Thymus (tissue), 11 donors: ENCODE measurements around the gene PRKCH. TPM values are rescaled to one million over a fixed set of nuclear protein-coding genes. Genes with fewer than 3 reads are reported as not detected.

Experiments
- DNase-seq, 9 donors: peaks; one replicate each; pipeline ENCODE4 v3.0.0-alpha.2; 2013; ENCODE audit warnings: low spot score in 9 of 9, low read depth in 6 of 9, missing footprints in 1 of 9
- H3K27ac ChIP-seq, 2 donors: one replicate each; pipeline ENCODE4 v1.5.1; 2013; ENCODE audit warnings: control low read depth in 1 of 2, low read depth in 1 of 2, low read length in 1 of 2, mild to moderate bottlenecking in 1 of 2, moderate library complexity in 1 of 2
- H3K27me3 ChIP-seq, 2 donors: one replicate each; pipeline ENCODE4 v1.5.1; 2013; ENCODE audit warnings: low read length in 1 of 2; ENCODE audit not compliant: control insufficient read depth in 2 of 2, insufficient read depth in 1 of 2
- H3K36me3 ChIP-seq, 2 donors: one replicate each; pipeline ENCODE4 v1.5.1; 2013; ENCODE audit warnings: low read length in 1 of 2, mild to moderate bottlenecking in 1 of 2, moderate library complexity in 1 of 2; ENCODE audit not compliant: control insufficient read depth in 2 of 2, insufficient read depth in 2 of 2
- H3K4me1 ChIP-seq, 2 donors: one replicate each; pipeline ENCODE4 v1.5.1; 2013; ENCODE audit warnings: low read length in 2 of 2; ENCODE audit not compliant: control insufficient read depth in 2 of 2, insufficient read depth in 2 of 2
- H3K4me3 ChIP-seq, 2 donors: one replicate each; pipeline ENCODE4 v1.5.1; 2013; ENCODE audit warnings: low read length in 2 of 2, control low read depth in 1 of 2, mild to moderate bottlenecking in 1 of 2
- H3K9me3 ChIP-seq, 2 donors: one replicate each; pipeline ENCODE4 v1.5.1; 2013; ENCODE audit warnings: low read length in 1 of 2, mild to moderate bottlenecking in 1 of 2; ENCODE audit not compliant: control insufficient read depth in 2 of 2, insufficient read depth in 1 of 2
- WGBS: extraction: QIAGEN DNeasy Blood & Tissue Kit; methylation state at CpG from one replicate; pipeline ENCODE4 v1.1.7; 2013; 5-methylcytosine and 5-hydroxymethylcytosine counted together
- polyA plus RNA-seq: library from polyadenylated mRNA; stranded (reverse); fragments of 200-250 nt; gene quantifications from one replicate; pipeline ENCODE4 v1.2.3, GENCODE V29; 2013
- total RNA-seq: library from RNA; stranded (reverse); fragments of 120-200 nt; gene quantifications from one replicate; pipeline ENCODE4 v1.2.4, GENCODE V29; 2013
- donor health status: healthy.

The PRKCH gene
- total and polyA plus RNA-seq, 2 donors = 73.5 to 81.8 TPM

DNA sequence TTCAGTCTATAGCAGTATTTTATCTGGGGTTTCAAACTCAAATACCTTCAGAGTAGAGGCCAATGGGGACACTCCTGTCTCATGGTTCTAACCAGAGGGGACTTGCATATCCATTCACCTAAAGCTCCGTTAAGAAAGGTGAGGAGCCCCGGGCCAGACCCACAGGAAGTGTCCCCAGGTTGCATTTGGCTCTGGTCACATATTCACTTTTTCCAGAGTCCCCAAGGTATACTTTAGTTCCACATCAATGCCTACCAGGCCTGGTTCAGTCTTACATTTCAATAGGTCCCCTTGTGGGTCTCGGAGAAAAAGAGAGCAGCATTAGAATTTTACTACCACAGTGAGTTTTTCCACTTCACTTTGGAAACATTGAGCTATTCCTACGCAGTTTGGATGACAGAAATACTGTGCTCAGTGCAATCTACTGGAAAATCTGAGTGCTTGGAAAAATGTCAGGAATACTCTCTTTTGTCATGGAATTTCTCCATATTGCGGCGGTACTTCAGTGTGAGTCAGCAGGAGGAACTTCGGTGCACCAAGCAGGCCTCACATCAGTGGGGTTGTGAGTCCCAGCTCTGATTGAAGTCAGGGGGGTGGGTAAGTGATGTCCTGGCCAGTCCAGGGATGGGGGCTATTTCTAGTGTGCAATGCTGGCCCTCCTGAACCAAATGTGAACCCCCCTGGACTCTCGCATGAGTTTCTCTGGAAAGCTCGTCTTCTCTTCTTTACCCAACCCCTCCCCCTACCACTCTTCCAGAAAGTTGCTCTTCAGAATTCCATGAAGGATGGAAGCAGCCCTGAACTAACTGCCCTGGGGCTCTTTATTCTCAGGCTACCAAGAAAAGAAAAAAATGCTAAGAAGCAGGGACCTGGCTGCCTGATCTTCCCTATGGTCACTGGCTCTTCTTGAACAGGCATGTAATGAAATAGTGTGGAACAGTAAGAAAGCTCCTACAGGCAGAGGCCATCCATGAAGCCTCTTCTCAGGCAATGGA lies 184.7 kb downstream of the PRKCH start:
- Histone ChIP-seq H3K27me3 (no peaks in the 10 kb centered on the region), H3K9me3 (no peaks in the 10 kb centered on the region), H3K4me1 (peaks cover 24 to 32% of the 10 kb centered on the region in 2 donors), H3K4me3 (no peak overlapping the region), H3K36me3 (peaks cover 10 to 13% of the 10 kb centered on the region in 2 donors), H3K27ac (no peak overlapping the region)
- DNase-seq = no peak
- WGBS = 96% methylated on average over 9 of the region's 9 CpGs

DNA sequence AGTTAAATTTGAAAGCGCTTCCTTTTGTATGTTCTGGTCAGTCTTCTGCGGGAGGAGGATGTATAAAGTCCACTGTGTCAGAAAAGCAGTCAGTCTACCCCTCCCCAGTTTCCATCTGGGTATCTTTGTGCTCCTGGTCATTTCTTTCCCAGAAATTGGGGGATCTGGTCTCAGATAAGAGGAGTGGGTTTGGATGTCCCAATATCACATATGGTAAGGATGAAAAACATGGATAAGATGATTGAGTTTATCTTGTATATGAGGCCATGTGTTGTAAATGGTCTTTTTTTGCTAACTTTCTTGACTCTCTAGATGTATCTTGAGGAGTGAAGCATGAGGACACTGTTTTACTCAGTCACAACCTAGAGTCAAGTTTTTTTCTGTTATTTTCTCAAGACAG lies 187.1 kb downstream of the PRKCH start:
- no peak for DNase-seq

DNA sequence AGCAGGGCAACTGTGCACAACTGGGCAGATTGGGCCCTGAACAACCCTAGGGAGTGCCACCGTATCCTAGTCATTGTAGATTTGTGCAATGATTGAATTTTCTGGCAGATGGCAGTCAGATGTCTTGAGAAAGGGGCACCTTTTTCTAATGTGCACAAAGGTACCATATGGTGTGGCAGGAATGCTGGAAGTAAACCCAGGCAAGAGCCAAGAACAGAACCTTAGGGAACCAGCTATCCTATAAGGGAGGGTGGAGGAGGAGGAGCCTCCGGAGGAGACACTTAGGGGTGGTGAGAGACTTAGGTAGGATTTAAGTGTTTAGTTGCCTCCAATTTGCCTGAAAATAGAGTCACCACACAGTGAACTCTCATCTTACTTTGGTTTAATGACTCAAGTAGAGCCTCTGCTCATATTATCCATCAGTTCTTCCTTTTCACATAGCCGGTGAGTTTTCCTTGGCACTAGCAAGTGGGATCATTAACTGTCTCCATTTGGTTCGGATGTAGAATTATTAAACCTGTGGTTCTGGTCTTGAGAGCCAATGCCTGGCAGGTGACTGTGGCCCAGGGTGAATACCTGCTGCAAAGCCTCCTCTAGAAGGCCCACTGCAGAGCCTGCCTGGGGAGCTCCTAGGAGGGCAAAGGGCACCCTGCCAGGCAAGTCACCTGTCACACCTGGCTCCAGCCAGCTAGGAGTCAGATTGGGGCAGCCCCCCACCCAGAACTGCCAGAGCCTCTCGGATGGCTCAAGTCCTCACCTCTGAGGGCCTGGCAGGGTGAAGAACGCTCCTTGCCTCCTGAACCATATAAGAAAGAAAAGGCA lies 189.6 kb downstream of the PRKCH start:
- Histone ChIP-seq H3K27ac (peak overlapping the region in 1 of 2 donors; percentile 81), H3K4me3 (no peak overlapping the region), H3K27me3 (no peaks in the 10 kb centered on the region), H3K36me3 (peaks cover 27% of the 10 kb centered on the region in 2 donors), H3K4me1 (peaks cover 13 to 18% of the 10 kb centered on the region in 2 donors), H3K9me3 (no peaks in the 10 kb centered on the region)
- 95% methylated on average over 6 of the region's 6 CpGs for WGBS
- DNase-seq = no peak

More for the DNA sequence above, 187.1 kb downstream of the PRKCH start:
- H3K36me3 ChIP-seq = peaks cover 20 to 22% of the 10 kb centered on the region in 2 donors
- H3K27me3 ChIP-seq = no peaks in the 10 kb centered on the region
- peaks cover 21 to 23% of the 10 kb centered on the region in 2 donors for H3K4me1 ChIP-seq
- no peak overlapping the region for H3K27ac ChIP-seq
- 76% methylated on average over 2 of the region's 2 CpGs for WGBS
- no peaks in the 10 kb centered on the region for H3K9me3 ChIP-seq
- H3K4me3 ChIP-seq = no peak overlapping the region

DNA sequence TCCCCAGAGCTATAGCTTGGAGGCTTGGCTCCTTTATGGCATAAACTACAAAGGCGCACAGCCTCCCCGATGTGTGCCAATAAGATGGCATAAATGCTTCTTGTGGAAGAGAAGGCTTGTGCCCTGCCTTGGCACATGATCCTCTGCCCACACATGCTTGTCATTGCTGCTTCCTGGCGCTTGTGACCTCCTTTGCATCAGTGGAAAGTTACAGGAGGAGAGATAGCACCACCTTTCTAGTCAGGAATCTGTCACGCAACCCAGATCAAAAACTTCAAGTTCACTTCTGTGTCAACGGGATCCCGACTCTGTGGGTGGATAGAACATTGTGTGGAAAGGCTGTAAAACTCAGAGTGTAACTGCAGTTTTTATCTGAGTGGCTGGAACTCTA lies 190.2 kb downstream of the PRKCH start:
- peak in 3 of 9 donors; percentile 11 to 34 (median 13) for DNase-seq
- H3K36me3 ChIP-seq = peaks cover 21 to 22% of the 10 kb centered on the region in 2 donors
- H3K9me3 ChIP-seq = no peaks in the 10 kb centered on the region
- H3K27me3 ChIP-seq = no peaks in the 10 kb centered on the region
- H3K4me1 ChIP-seq = peaks cover 8 to 18% of the 10 kb centered on the region in 2 donors
- WGBS = 72% methylated on average over 6 of the region's 6 CpGs
- H3K27ac ChIP-seq = peak overlapping the region in 1 of 2 donors; percentile 81
- no peak overlapping the region for H3K4me3 ChIP-seq

DNA sequence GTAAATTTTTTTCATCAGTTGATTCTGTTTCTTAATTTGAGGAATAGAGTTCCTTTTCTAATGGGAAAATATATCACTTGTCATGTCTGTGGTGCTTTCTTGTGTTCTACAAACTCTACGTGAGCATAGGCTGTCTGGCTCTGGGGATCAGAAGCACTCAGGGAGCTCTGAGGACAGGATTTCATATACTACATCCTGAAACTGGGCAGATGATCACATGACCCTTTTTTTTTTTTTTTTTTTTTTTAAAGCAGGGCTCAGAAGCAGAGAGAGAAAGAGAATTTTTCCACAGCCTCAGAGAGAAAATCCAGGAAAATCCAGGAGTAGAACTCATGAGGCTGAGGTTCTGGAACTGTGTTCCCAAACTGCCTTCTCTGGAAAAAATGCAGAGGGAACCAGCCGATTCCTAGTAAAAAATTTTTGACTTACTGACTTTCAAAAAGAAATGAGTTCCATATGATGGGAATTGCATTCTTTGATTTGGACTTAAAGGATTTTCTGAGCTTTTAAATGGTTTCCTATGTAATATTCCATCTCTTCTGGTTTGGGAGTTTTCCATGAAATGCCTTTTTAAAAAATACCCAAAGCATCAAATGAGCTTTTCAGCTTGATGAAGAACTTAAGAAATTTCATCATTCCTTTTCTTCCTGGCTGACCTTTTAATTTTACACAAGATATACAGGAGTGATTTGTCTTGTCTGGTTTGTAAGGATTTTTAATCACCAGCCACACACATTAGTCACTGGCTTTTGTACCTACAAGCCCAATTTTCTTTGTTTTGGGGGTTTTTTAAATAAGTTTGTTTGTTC lies 190.9 kb downstream of the PRKCH start:
- DNase-seq = no peak
- Histone ChIP-seq H3K36me3 (peaks cover 20 to 21% of the 10 kb centered on the region in 2 donors), H3K9me3 (no peaks in the 10 kb centered on the region), H3K27ac (no peak overlapping the region), H3K4me1 (peaks cover 7 to 16% of the 10 kb centered on the region in 2 donors), H3K27me3 (no peaks in the 10 kb centered on the region), H3K4me3 (no peak overlapping the region)
- 89% methylated on average over 2 of the region's 2 CpGs for WGBS

DNA sequence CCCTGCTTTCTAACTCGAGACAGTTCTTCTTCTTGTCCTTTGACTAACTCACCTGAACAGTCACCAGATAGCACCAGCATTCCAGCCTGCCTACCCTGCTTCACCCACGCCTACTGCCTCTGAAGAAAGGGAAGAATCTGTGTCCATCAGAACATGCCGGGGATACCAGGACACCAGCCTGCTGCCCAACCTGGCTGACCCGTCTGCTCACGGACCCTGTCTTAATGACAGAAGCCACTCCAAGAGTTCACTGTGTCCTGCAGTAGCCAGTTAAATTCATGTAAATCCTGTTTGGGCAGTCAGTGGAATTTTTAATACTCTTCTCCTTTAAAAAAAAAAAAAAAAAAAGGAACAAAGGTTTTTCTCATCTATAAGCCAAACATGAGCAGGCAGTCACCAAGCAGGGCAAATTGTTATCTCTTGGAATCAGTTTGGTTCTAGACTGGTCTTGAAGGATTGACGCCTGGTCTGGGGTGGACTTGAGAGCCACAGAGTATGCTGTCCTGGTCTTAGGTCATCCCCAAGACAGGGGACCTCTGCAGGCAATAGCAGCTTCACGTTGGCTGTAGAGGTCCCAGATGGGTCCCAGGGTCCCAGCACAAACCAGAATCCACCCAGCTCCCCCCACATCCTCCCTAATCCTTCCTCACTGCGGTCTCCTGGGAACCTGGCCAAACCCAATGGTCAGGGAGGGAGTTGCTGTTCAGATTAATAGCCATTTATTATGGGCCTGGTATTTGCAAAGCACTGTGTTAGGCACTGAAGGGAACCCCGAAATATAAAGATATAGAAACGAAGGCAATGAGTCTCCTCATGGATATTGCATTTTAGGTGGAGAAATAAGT lies 192.8 kb downstream of the PRKCH start:
- no peak overlapping the region for H3K4me3 ChIP-seq
- peaks cover 17 to 21% of the 10 kb centered on the region in 2 donors for H3K36me3 ChIP-seq
- no peak for DNase-seq
- peaks cover 7 to 11% of the 10 kb centered on the region in 2 donors for H3K4me1 ChIP-seq
- H3K27ac ChIP-seq = no peak overlapping the region
- 93% methylated on average over 10 of the region's 10 CpGs for WGBS
- no peaks in the 10 kb centered on the region for H3K27me3 ChIP-seq
- no peaks in the 10 kb centered on the region for H3K9me3 ChIP-seq

DNA sequence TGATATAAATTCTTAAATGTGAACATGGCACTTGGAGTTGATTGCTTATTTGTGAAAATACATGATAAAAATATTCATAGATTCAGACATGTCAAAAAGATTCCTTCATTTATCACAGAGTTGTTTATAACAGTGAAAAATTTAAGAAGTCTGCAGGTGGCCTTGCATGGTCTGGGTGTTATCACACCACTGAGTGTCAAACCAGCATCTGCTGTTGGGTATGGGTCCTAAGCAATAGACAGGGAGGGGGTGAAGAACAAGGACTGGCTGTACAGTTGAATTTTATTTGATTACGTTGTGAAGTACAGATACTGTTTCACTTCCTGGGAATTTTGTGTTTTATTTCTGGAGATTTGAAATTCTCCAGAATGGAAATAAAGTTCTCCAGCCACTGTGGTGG lies 193.5 kb downstream of the PRKCH start:
- Histone ChIP-seq H3K9me3 (no peaks in the 10 kb centered on the region), H3K4me1 (peaks cover 7 to 11% of the 10 kb centered on the region in 2 donors), H3K27ac (no peak overlapping the region), H3K4me3 (no peak overlapping the region), H3K27me3 (no peaks in the 10 kb centered on the region), H3K36me3 (peaks cover 16 to 21% of the 10 kb centered on the region in 2 donors)
- 92% methylated on average over 1 of the region's 1 CpG for WGBS
- no peak for DNase-seq
